HEK293 (cell line): ENCODE results near the gene HNF1B.

ENCODE experiments used
- CTCF ChIP-seq: fragments of 450-650 bp; formaldehyde crosslinking; IDR thresholded peaks from 2 replicates; pipeline ENCODE4 v1.5.1; 2016; ENCODE audit warnings: missing biosample characterization, missing genetic modification characterization
- MYNN ChIP-seq: fragments of 450-650 bp; formaldehyde crosslinking; IDR thresholded peaks from 2 replicates; pipeline ENCODE4 v1.5.1; 2016; ENCODE audit warnings: missing biosample characterization, missing genetic modification characterization, borderline replicate concordance
- PRDM4 ChIP-seq: fragments of 450-650 bp; formaldehyde crosslinking; IDR thresholded peaks from 2 replicates; pipeline ENCODE4 v1.5.1; 2017; ENCODE audit warnings: missing biosample characterization, missing genetic modification characterization
- ZNF10 ChIP-seq: fragments of 450-650 bp; formaldehyde crosslinking; IDR thresholded peaks from 2 replicates; pipeline ENCODE4 v1.5.1; 2017; ENCODE audit warnings: missing biosample characterization, missing genetic modification characterization
- ZNF48 ChIP-seq: fragments of 450-650 bp; formaldehyde crosslinking; IDR thresholded peaks from 2 replicates; pipeline ENCODE4 v1.5.1; 2016; ENCODE audit warnings: missing biosample characterization, missing genetic modification characterization
- ZNF510 ChIP-seq: fragments of 450-650 bp; formaldehyde crosslinking; IDR thresholded peaks from 2 replicates; pipeline ENCODE4 v1.5.1; 2018; ENCODE audit warnings: mild to moderate bottlenecking, missing genetic modification characterization, missing biosample characterization; ENCODE audit not compliant: insufficient replicate concordance
- ZNF600 ChIP-seq: fragments of 450-650 bp; formaldehyde crosslinking; IDR thresholded peaks from 2 replicates; pipeline ENCODE4 v1.5.1; 2016; ENCODE audit warnings: missing biosample characterization, missing genetic modification characterization
- ZNF677 ChIP-seq: fragments of 450-650 bp; IDR thresholded peaks from 2 replicates; pipeline ENCODE4 v1.5.0; 2018; ENCODE audit warnings: missing biosample characterization, mild to moderate bottlenecking, missing genetic modification characterization, moderate library complexity
- ZNF830 ChIP-seq: fragments of 450-650 bp; IDR thresholded peaks from 2 replicates; pipeline ENCODE4 v1.5.0; 2018; ENCODE audit warnings: missing biosample characterization, missing genetic modification characterization, low read depth, mild to moderate bottlenecking, moderate library complexity

GRCh38 chr17:37700881-37701280 lies 44.0 kb downstream of the HNF1B start:
- no peak for TF ChIP-seq ZNF510
- TF ChIP-seq ZNF677 (tag by site-specific recombination) = no peak
- no peak for TF ChIP-seq CTCF (tag by site-specific recombination)
- no peak for TF ChIP-seq ZNF48 (tag by site-specific recombination)
- no peak for TF ChIP-seq MYNN (tag by site-specific recombination)
- TF ChIP-seq ZNF830 = no peak
- no peak for TF ChIP-seq ZNF10 (tag by site-specific recombination)
- TF ChIP-seq ZNF600 (tag by site-specific recombination) = no peak
- TF ChIP-seq PRDM4 (tag by site-specific recombination) = no peak
